H1 (cell line): Measurements from ENCODE around the gene TMEM232.
A peak's percentile ranks its signal among the peaks of the same experiment; 100 is the strongest.

Source experiments
- SP4 ChIP-seq: IDR thresholded peaks from 2 replicates; pipeline ENCODE4 v1.6.1; 2012; ENCODE audit warnings: low read length, inconsistent platforms
- SRF ChIP-seq: IDR thresholded peaks from 2 replicates; pipeline ENCODE4 v1.6.1; 2011; ENCODE audit warnings: mild to moderate bottlenecking, low read depth, low read length, moderate library complexity

- TF ChIP-seq SRF (no peak), SP4 (0 out of 2 replicates have a peak, but pooled peaks have one; percentile 29)
These were observed 12.6 kb upstream of the TMEM232 start, which contains the start of gene SLC25A46 for GRCh38 chr5:110738812-110739651.
